K562 (cell line): ENCODE results near the gene ETV2. TPM values are rescaled to one million over a fixed set of nuclear protein-coding genes. Genes with fewer than 3 reads are reported as not detected.

Source experiments
- ATAC-seq: fragments of 200-7000 bp; cut with Tn5 transposase; 3 replicates; pipeline ENCODE4 v1.9.1; 2020; ENCODE audit warnings: moderate library complexity
- BruUV-seq: library from RNA; stranded (reverse); fragments of 400-500 nt; replicated peaks from 2 replicates; lab custom pipeline; 2021; lab: Mats Ljungman, UMichigan
- CTCF ChIA-PET: fragments of 300-600 bp; formaldehyde crosslinking; extraction: SDS; loops from one replicate; lab custom pipeline; 2021; ENCODE audit warnings: low intra/inter-chr PET ratio; lab: Yijun Ruan, JAX
- POLR2A ChIA-PET: fragments of 300-600, 350-650 bp; sonication (Branson Sonifier 250); formaldehyde crosslinking; extraction: SDS; loops from one replicate; lab custom pipeline; 2021; ENCODE audit warnings: antibody characterized with exemption, inconsistent platforms; lab: Yijun Ruan, JAX
- DNase-seq, 4 experiments: peaks; one replicate each; pipeline versions ENCODE4 v3.0.0 to v3.0.0-alpha.2; 2011 to 2018; ENCODE audit warnings: low spot score in 3 of 4, mixed read lengths in 3 of 4; ENCODE audit errors: extremely low read depth in 1 of 4
- FAIRE-seq: peaks from 2 replicates; lab custom pipeline; 2011; peaks lifted over from hg19 to GRCh38; lab: Jason Lieb, UNC
- H2AFZ ChIP-seq: 2 replicates; pipeline ENCODE4 v1.6.0; 2011; ENCODE audit warnings: low read depth, low read length, control low read depth, inconsistent platforms
- H3K27ac ChIP-seq: fragments of 200-600 bp; 3 replicates; pipeline ENCODE4 v1.8.0; 2011; ENCODE audit warnings: low read depth, mild to moderate bottlenecking, control low read depth, inconsistent platforms, low read length, moderate library complexity, mixed read lengths; ENCODE audit errors: extremely low read depth
- H3K27me3 ChIP-seq, 2 experiments: fragments of 300-600 bp in 1 of 2; 2 replicates in 1 of 2; 3 replicates in 1 of 2; pipeline versions ENCODE4 v1.6.0 to v1.8.0; 2011; ENCODE audit warnings: inconsistent platforms in 2 of 2, low read length in 2 of 2, mild to moderate bottlenecking in 1 of 2, mixed read lengths in 1 of 2, moderate library complexity in 1 of 2; ENCODE audit not compliant: control insufficient read depth in 2 of 2, insufficient read depth in 2 of 2
- H3K36me3 ChIP-seq: fragments of 300-600 bp; 3 replicates; pipeline ENCODE4 v1.8.0; 2011; ENCODE audit warnings: mild to moderate bottlenecking, low read length, inconsistent platforms; ENCODE audit not compliant: control insufficient read depth, insufficient read depth
- H3K4me1 ChIP-seq, 2 experiments: fragments of 200-600 bp in 1 of 2; replicated peaks in 1 of 2; 2 replicates in 1 of 2; 3 replicates in 1 of 2; pipeline versions ENCODE4 v1.5.1 to v1.8.0; 2011; ENCODE audit warnings: inconsistent platforms in 2 of 2, low read length in 2 of 2, mild to moderate bottlenecking in 1 of 2, mixed read lengths in 1 of 2, moderate library complexity in 1 of 2; ENCODE audit not compliant: control insufficient read depth in 2 of 2, insufficient read depth in 2 of 2
- H3K4me2 ChIP-seq: 2 replicates; pipeline ENCODE4 v1.6.1; 2011; ENCODE audit warnings: low read length, control low read depth, inconsistent platforms, mixed read lengths; ENCODE audit not compliant: insufficient read depth
- H3K4me3 ChIP-seq: fragments of 200-600 bp; sonication (generic), shearing (Covaris generic); 2 replicates; pipeline ENCODE4 v1.5.1; 2016; ENCODE audit warnings: control low read depth, inconsistent platforms
- H3K79me2 ChIP-seq: fragments of 200-600 bp; 3 replicates; pipeline ENCODE4 v1.8.0; 2011; ENCODE audit warnings: low read length, inconsistent platforms; ENCODE audit not compliant: control insufficient read depth, insufficient read depth
- H3K9ac ChIP-seq, 2 experiments: 2 replicates each; pipeline versions ENCODE4 v1.6.0 to v1.6.1; 2011; ENCODE audit warnings: low read depth in 2 of 2, low read length in 2 of 2, control low read depth in 1 of 2, inconsistent platforms in 1 of 2, mild to moderate bottlenecking in 1 of 2, mixed read lengths in 1 of 2; ENCODE audit not compliant: insufficient read depth in 1 of 2
- H3K9me1 ChIP-seq: one replicate; pipeline ENCODE4 v1.6.0; 2011; ENCODE audit warnings: inconsistent platforms, mild to moderate bottlenecking, low read length, moderate library complexity; ENCODE audit not compliant: control insufficient read depth, insufficient read depth
- H3K9me3 ChIP-seq: replicated peaks from 2 replicates; pipeline ENCODE4 v1.5.1; 2011; ENCODE audit warnings: low read depth, low read length, inconsistent platforms; ENCODE audit not compliant: control insufficient read depth, insufficient read depth
- H4K20me1 ChIP-seq: replicated peaks from 2 replicates; pipeline ENCODE4 v1.6.1; 2011; ENCODE audit warnings: low read length, inconsistent platforms, mixed read lengths; ENCODE audit not compliant: control insufficient read depth, insufficient read depth
- BCOR ChIP-seq: fragments of 450-650 bp; IDR thresholded peaks from 2 replicates; pipeline ENCODE4 v1.6.1; 2016
- ELF1 ChIP-seq: fragments of 200-800 bp; sonication (Bioruptor generic); IDR thresholded peaks from 2 replicates; pipeline ENCODE4 v1.6.1; 2016; ENCODE audit warnings: missing genetic modification characterization, missing compliant biosample characterization
- FOXM1 ChIP-seq, 2 experiments: fragments of 450-650 bp in 1 of 2; sonication (generic) in 1 of 2; formaldehyde crosslinking in 1 of 2; IDR thresholded peaks; 2 replicates each; pipeline versions ENCODE4 v1.6.1 to v1.9.0; 2017 to 2022; ENCODE audit warnings: low read depth in 2 of 2, mild to moderate bottlenecking in 2 of 2, missing genetic modification reagents in 1 of 2, moderate library complexity in 1 of 2
- GABPB1 ChIP-seq: sonication (generic); formaldehyde crosslinking; IDR thresholded peaks from 2 replicates; pipeline ENCODE4 v1.8.0; 2022; ENCODE audit warnings: mild to moderate bottlenecking, missing genetic modification reagents
- KAT8 ChIP-seq: fragments of 450-650 bp; IDR thresholded peaks from 2 replicates; pipeline ENCODE4 v1.6.1; 2016; ENCODE audit warnings: low read depth, mild to moderate bottlenecking
- MCM2 ChIP-seq: fragments of 450-650 bp; IDR thresholded peaks from 2 replicates; pipeline ENCODE4 v1.6.1; 2017; ENCODE audit warnings: low read depth, mild to moderate bottlenecking
- POLR2B ChIP-seq: fragments of 450-650 bp; IDR thresholded peaks from 2 replicates; pipeline ENCODE4 v1.6.1; 2018; ENCODE audit warnings: low read depth; ENCODE audit not compliant: partially characterized antibody
- RFX7 ChIP-seq: fragments of 250-450 bp; sonication (Bioruptor Pico); IDR thresholded peaks from 2 replicates; pipeline ENCODE4 v1.5.1; 2021; ENCODE audit warnings: mild to moderate bottlenecking
- SIN3A ChIP-seq, 2 experiments: fragments of 150-350 bp in 1 of 2; IDR thresholded peaks; 2 replicates each; pipeline ENCODE4 v1.6.1; 2011 to 2016; ENCODE audit warnings: borderline replicate concordance in 2 of 2, low read depth in 2 of 2, low read length in 2 of 2, mild to moderate bottlenecking in 2 of 2, moderate library complexity in 2 of 2; ENCODE audit not compliant: control insufficient read depth in 1 of 2
- TEAD2 ChIP-seq: fragments of 450-650 bp; IDR thresholded peaks from 2 replicates; pipeline ENCODE4 v1.6.1; 2016; ENCODE audit warnings: missing genetic modification characterization, control low read depth, missing compliant biosample characterization
- ZBTB1 ChIP-seq: sonication (generic); formaldehyde crosslinking; IDR thresholded peaks from 2 replicates; pipeline ENCODE4 v1.8.1; 2023; ENCODE audit warnings: missing genetic modification reagents, low read depth, mild to moderate bottlenecking, borderline replicate concordance
- ZNF134 ChIP-seq: fragments of 250-450 bp; sonication (Bioruptor Pico); conservative IDR thresholded peaks from 2 replicates; pipeline ENCODE4 v1.4.0; 2020
- ZNF584 ChIP-seq: fragments of 200-800 bp; sonication (Bioruptor generic); IDR thresholded peaks from 2 replicates; pipeline ENCODE4 v1.6.1; 2016; ENCODE audit warnings: low read depth, mild to moderate bottlenecking, missing genetic modification characterization, missing compliant biosample characterization
- WGBS: fragments of 100-300 bp; shearing (Covaris generic); methylation state at CpG from one replicate; pipeline ENCODE4 v1.1.6; 2016; ENCODE audit warnings: low coverage, mixed read lengths; ENCODE audit not compliant: insufficient coverage; ENCODE audit errors: missing lambda C conversion rate; 5-methylcytosine and 5-hydroxymethylcytosine counted together
- in situ Hi-C: fragments of 300-500 bp; cut with MboI; formaldehyde crosslinking; loops from 4 replicates; pipeline ENCODE4 v1.15.0; 2018; ENCODE audit warnings: inconsistent platforms, mixed read lengths
- intact Hi-C: fragments of 100-400 bp; cut with micrococcal nuclease; formaldehyde crosslinking; loops from 2 replicates; pipeline ENCODE4 v1.14.2; 2022
- polyA plus RNA-seq, 8 experiments: library from polyadenylated mRNA; depleted of rRNA in 4 of 8; stranded (reverse) in 5 of 8; unstranded in 3 of 8; fragments of >200 nt; fragmentation: Nextera tagmentation in 2 of 8; fragmentation: Illumina TruSeq in 1 of 8; extraction: Ambion mirVana in 2 of 8; extraction: Trizol in 1 of 8; gene quantifications; 2 replicates each; pipeline versions ENCODE4 v1.2.1 to v1.2.3, GENCODE V29; 2011 to 2014; ENCODE audit warnings: inconsistent platforms in 1 of 8, missing spikeins in 1 of 8
- total RNA-seq, 7 experiments: library from RNA; depleted of rRNA in 6 of 7; stranded (reverse); fragments of >200 nt in 6 of 7; fragmentation: Illumina TruSeq in 2 of 7; extraction: Trizol in 2 of 7; gene quantifications; 2 replicates each; pipeline versions ENCODE4 v1.2.1 to v1.2.3, GENCODE V29; 2011 to 2021; ENCODE audit warnings: low replicate concordance in 1 of 7
- TF ChIP-seq, protein P1 (sequence below): IDR thresholded peaks from 2 replicates; pipeline ENCODE4 v1.6.1; 2014; ENCODE audit warnings: antibody characterized with exemption
- TF ChIP-seq, protein P2 (sequence below): fragments of 250-450 bp; sonication (Bioruptor Pico); IDR thresholded peaks from 2 replicates; pipeline ENCODE4 v1.5.0; 2022; ENCODE audit warnings: mild to moderate bottlenecking
- TF ChIP-seq, protein P3 (sequence below): sonication (generic); formaldehyde crosslinking; IDR thresholded peaks from 2 replicates; pipeline ENCODE4 v1.8.0; 2022; ENCODE audit warnings: missing genetic modification reagents, mild to moderate bottlenecking, borderline replicate concordance

ETV2 gene
- total and polyA plus RNA-seq, 9 of the 15 experiments (the other 6 are each of a cell fraction or from before 2014, with no cell fraction given): 0.11 to 3.7 (median 0.55) TPM

DNA sequence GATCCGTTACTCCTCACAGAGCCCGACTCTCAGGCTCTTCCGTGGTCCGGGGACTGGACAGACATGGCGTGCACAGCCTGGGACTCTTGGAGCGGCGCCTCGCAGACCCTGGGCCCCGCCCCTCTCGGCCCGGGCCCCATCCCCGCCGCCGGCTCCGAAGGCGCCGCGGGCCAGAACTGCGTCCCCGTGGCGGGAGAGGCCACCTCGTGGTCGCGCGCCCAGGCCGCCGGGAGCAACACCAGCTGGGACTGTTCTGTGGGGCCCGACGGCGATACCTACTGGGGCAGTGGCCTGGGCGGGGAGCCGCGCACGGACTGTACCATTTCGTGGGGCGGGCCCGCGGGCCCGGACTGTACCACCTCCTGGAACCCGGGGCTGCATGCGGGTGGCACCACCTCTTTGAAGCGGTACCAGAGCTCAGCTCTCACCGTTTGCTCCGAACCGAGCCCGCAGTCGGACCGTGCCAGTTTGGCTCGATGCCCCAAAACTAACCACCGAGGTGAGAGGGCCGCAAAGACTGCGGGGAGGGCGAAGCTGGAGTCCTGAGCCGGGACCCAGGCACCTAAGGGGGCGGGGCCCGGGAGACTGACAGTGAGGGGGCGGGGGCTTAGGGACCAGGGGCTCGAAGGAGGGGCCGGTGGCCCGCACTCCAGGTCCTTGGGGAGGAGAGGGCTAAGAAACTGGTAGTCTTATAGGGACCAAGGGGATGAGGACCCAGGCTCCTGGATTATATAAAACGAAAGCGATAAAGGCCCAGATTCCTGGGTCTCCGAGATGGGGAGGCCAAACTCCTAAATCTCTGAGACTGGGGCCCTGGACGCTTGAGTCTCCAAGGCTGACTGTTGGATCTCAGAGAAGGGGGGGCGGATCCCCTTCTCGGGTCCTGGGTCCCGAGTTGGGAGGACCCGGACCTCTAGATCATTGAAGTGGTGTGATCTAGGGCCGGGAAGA is 2.0 kb downstream of the ETV2 start:
- WGBS: 1% methylated on average over 58 of the region's 69 CpGs
- FAIRE-seq (peak; percentile 76), ATAC-seq (peak; percentile 70), DNase-seq (peak; percentile 81 to 92 (median 88))
- no peaks in the 10 kb centered on the region for H3K9me1 ChIP-seq
- H3K9me3 ChIP-seq: no peaks in the 10 kb centered on the region
- peaks cover 5% of the 10 kb centered on the region for H3K79me2 ChIP-seq
- POLR2A ChIA-PET: interaction anchor here (0.6 to 3.6 kb wide), 8 partner anchors 10 to 365 kb away, joined by 3 to 14 read pairs (median 4); no protein-coding TSS in a partner anchor
- peak overlapping the region; percentile 85 for H3K4me2 ChIP-seq
- H4K20me1 ChIP-seq: no peaks in the 10 kb centered on the region
- peak overlapping the region; percentile 44 for H3K4me3 ChIP-seq
- BruUV-seq: no TSS peak
- H3K27me3 ChIP-seq: no peaks in the 10 kb centered on the region
- intact Hi-C loops (loop anchor here (5.0 to 10.0 kb wide), 2 partner anchors 86 to 101 kb away; partner anchors contain the start of genes IGFLR1, LIN37, PSENEN and U2AF1L4), in situ Hi-C loops (no loop called here)
- H3K36me3 ChIP-seq: peaks cover under 1% of the 10 kb centered on the region; the same call in 1 of the 3 replicates
- H2AFZ ChIP-seq: peak overlapping the region; percentile 99
- CTCF ChIA-PET: no interaction called here
- H3K27ac ChIP-seq: peak overlapping the region; percentile 89
- H3K9ac ChIP-seq: peak overlapping the region; percentile 80 to 88
- H3K4me1 ChIP-seq: peaks cover 28 to 59% of the 10 kb centered on the region in 2 experiments
- TF ChIP-seq, protein P1, sequence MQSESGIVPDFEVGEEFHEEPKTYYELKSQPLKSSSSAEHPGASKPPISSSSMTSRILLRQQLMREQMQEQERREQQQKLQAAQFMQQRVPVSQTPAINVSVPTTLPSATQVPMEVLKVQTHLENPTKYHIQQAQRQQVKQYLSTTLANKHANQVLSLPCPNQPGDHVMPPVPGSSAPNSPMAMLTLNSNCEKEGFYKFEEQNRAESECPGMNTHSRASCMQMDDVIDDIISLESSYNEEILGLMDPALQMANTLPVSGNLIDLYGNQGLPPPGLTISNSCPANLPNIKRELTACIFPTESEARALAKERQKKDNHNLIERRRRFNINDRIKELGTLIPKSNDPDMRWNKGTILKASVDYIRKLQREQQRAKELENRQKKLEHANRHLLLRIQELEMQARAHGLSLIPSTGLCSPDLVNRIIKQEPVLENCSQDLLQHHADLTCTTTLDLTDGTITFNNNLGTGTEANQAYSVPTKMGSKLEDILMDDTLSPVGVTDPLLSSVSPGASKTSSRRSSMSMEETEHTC: no peak
- TF ChIP-seq POLR2B (peak; percentile 56), KAT8 (no peak), GABPB1 (CRISPR knock-in tag) (peak; percentile 71), MCM2 (no peak), RFX7 (no peak), ZNF134 (CRISPR knock-in tag) (no peak), FOXM1 (IDR thresholded peaks at IDR 0.05; ENCODE audit: low read depth) (no peak), FOXM1 (CRISPR knock-in tag; IDR thresholded peaks at IDR 0.05; ENCODE audit: low read depth) (no peak), ZBTB1 (CRISPR knock-in tag) (peak; percentile 83), BCOR (no peak), ZNF584 (CRISPR knock-in tag) (no peak), TEAD2 (tag) (no peak), ELF1 (no peak), SIN3A (IDR thresholded peaks at IDR 0.05; ENCODE audit: borderline replicate concordance in 2 of 2, control insufficient read depth in 1 of 2, low read depth in 2 of 2, low read length in 2 of 2) (peak; percentile 72 to 80; a peak in 3 of 4 replicates)
- TF ChIP-seq, protein P2, sequence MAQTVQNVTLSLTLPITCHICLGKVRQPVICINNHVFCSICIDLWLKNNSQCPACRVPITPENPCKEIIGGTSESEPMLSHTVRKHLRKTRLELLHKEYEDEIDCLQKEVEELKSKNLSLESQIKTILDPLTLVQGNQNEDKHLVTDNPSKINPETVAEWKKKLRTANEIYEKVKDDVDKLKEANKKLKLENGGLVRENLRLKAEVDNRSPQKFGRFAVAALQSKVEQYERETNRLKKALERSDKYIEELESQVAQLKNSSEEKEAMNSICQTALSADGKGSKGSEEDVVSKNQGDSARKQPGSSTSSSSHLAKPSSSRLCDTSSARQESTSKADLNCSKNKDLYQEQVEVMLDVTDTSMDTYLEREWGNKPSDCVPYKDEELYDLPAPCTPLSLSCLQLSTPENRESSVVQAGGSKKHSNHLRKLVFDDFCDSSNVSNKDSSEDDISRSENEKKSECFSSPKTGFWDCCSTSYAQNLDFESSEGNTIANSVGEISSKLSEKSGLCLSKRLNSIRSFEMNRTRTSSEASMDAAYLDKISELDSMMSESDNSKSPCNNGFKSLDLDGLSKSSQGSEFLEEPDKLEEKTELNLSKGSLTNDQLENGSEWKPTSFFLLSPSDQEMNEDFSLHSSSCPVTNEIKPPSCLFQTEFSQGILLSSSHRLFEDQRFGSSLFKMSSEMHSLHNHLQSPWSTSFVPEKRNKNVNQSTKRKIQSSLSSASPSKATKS (CRISPR knock-in tag): no peak
- TF ChIP-seq, protein P3, sequence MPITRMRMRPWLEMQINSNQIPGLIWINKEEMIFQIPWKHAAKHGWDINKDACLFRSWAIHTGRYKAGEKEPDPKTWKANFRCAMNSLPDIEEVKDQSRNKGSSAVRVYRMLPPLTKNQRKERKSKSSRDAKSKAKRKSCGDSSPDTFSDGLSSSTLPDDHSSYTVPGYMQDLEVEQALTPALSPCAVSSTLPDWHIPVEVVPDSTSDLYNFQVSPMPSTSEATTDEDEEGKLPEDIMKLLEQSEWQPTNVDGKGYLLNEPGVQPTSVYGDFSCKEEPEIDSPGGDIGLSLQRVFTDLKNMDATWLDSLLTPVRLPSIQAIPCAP (CRISPR knock-in tag): peak; percentile 68; the same call in 1 of the 2 replicates
